Suprapubic skin (tissue), 4 donors: ENCODE measurements around the gene URB1. TPM values are rescaled to one million over a fixed set of nuclear protein-coding genes. Genes with fewer than 3 reads are reported as not detected.

ENCODE experiments used
- DNase-seq, 2 donors: peaks; one replicate each; pipeline ENCODE4 v3.0.0-alpha.2; 2019; ENCODE audit warnings: low spot score in 2 of 2
- H3K27ac ChIP-seq: fragments of 200-600 bp; sonication (generic); one replicate; pipeline ENCODE4 v1.5.1; 2019
- H3K27me3 ChIP-seq: fragments of 200-600 bp; sonication (generic); one replicate; pipeline ENCODE4 v1.5.1; 2019
- H3K36me3 ChIP-seq: fragments of 200-600 bp; sonication (generic); one replicate; pipeline ENCODE4 v1.5.1; 2019
- H3K4me1 ChIP-seq: fragments of 200-600 bp; sonication (generic); one replicate; pipeline ENCODE4 v1.5.1; 2019
- H3K4me3 ChIP-seq: fragments of 200-600 bp; sonication (generic); one replicate; pipeline ENCODE4 v1.5.1; 2019; ENCODE audit warnings: mild to moderate bottlenecking
- H3K9me3 ChIP-seq: fragments of 200-600 bp; sonication (generic); one replicate; pipeline ENCODE4 v1.5.1; 2019
- CTCF ChIP-seq, 2 donors: fragments of 200-600 bp in 1 of 2; fragments of 450-650 bp in 1 of 2; sonication (generic) in 1 of 2; IDR thresholded peaks; one replicate each; pipeline ENCODE4 v1.5.1; 2016 to 2019; ENCODE audit warnings: antibody characterized with exemption in 2 of 2, mild to moderate bottlenecking in 1 of 2, moderate library complexity in 1 of 2
- EP300 ChIP-seq: sonication (generic); formaldehyde crosslinking; IDR thresholded peaks from one replicate; pipeline ENCODE4 v1.6.1; 2017; ENCODE audit warnings: antibody characterized with exemption
- POLR2A ChIP-seq, 2 donors: fragments of 450-650 bp; IDR thresholded peaks; one replicate each; pipeline ENCODE4 v1.6.1; 2017; ENCODE audit warnings: antibody characterized with exemption in 2 of 2, mild to moderate bottlenecking in 2 of 2, moderate library complexity in 2 of 2
- POLR2AphosphoS5 ChIP-seq, 3 donors: sonication (generic); formaldehyde crosslinking; IDR thresholded peaks; one replicate each; pipeline ENCODE4 v1.6.1; 2017; ENCODE audit warnings: antibody characterized with exemption in 3 of 3
- WGBS: methylation state at CpG from one replicate; pipeline ENCODE4 v1.1.5; 2018; 5-methylcytosine and 5-hydroxymethylcytosine counted together
- total RNA-seq, 4 donors: library from RNA; depleted of rRNA; stranded (reverse); fragments of >200 nt; gene quantifications; one replicate each; pipeline ENCODE4 v1.1.0, GENCODE V29; 2016

The URB1 gene
- total RNA-seq, 4 donors from 2014 or later = 23.7 to 49.4 (median 33.0) TPM

GRCh38 chr21:32308696-32309095 is 84.1 kb downstream of the URB1 start:
- peaks cover 33% of the 10 kb centered on the region for H3K36me3 ChIP-seq
- no peak overlapping the region for H3K4me3 ChIP-seq

GRCh38 chr21:32307706-32308105 is 85.1 kb downstream of the URB1 start:
- Histone ChIP-seq H3K27me3 (no peaks in the 10 kb centered on the region), H3K4me3 (no peak overlapping the region), H3K27ac (no peak overlapping the region), H3K36me3 (peaks cover 27% of the 10 kb centered on the region), H3K4me1 (no peaks in the 10 kb centered on the region), H3K9me3 (no peaks in the 10 kb centered on the region)
- peak in 1 of 2 donors; percentile 37 for DNase-seq
- no peak for TF ChIP-seq POLR2A (IDR thresholded peaks at IDR 0.05)
- no peak for TF ChIP-seq EP300
- TF ChIP-seq CTCF (IDR thresholded peaks at IDR 0.05) = no peak
- TF ChIP-seq POLR2AphosphoS5 (IDR thresholded peaks at IDR 0.05) = no peak
- WGBS = 98% methylated on average over 4 of the region's 4 CpGs

More at GRCh38 chr21:32308696-32309095, 84.1 kb downstream of the URB1 start:
- H3K4me1 ChIP-seq = no peaks in the 10 kb centered on the region
- 93% methylated on average over 10 of the region's 10 CpGs for WGBS
- H3K27ac ChIP-seq = no peak overlapping the region
- no peak for DNase-seq
- H3K9me3 ChIP-seq = no peaks in the 10 kb centered on the region
- TF ChIP-seq POLR2AphosphoS5 (IDR thresholded peaks at IDR 0.05) = no peak
- TF ChIP-seq EP300 = no peak
- no peak for TF ChIP-seq CTCF (IDR thresholded peaks at IDR 0.05)
- no peak for TF ChIP-seq POLR2A (IDR thresholded peaks at IDR 0.05)
- H3K27me3 ChIP-seq = no peaks in the 10 kb centered on the region

- 65% methylated on average over 22 of the region's 22 CpGs for WGBS
- Histone ChIP-seq H3K36me3 (peaks cover 16% of the 10 kb centered on the region), H3K4me3 (no peak overlapping the region), H3K27me3 (no peaks in the 10 kb centered on the region), H3K27ac (no peak overlapping the region), H3K9me3 (no peaks in the 10 kb centered on the region), H3K4me1 (no peaks in the 10 kb centered on the region)
- no peak for TF ChIP-seq CTCF (IDR thresholded peaks at IDR 0.05)
- no peak for TF ChIP-seq EP300
- TF ChIP-seq POLR2AphosphoS5 (IDR thresholded peaks at IDR 0.05) = no peak
- no peak for TF ChIP-seq POLR2A (IDR thresholded peaks at IDR 0.05)
- peak in 1 of 2 donors; percentile 59 for DNase-seq
These were observed 86.6 kb downstream of the URB1 start for GRCh38 chr21:32306021-32306780.

GRCh38 chr21:32304998-32305397 is 87.8 kb downstream of the URB1 start:
- no peaks in the 10 kb centered on the region for H3K4me1 ChIP-seq

More at GRCh38 chr21:32304998-32305397, 87.8 kb downstream of the URB1 start:
- Histone ChIP-seq H3K27ac (no peak overlapping the region), H3K4me3 (no peak overlapping the region), H3K9me3 (no peaks in the 10 kb centered on the region), H3K27me3 (no peaks in the 10 kb centered on the region), H3K36me3 (peaks cover 10% of the 10 kb centered on the region)
- TF ChIP-seq CTCF (IDR thresholded peaks at IDR 0.05) = no peak
- TF ChIP-seq POLR2A (IDR thresholded peaks at IDR 0.05) = no peak
- no peak for TF ChIP-seq POLR2AphosphoS5 (IDR thresholded peaks at IDR 0.05)
- no peak for TF ChIP-seq EP300
- peak in 1 of 2 donors; percentile 29 for DNase-seq
- WGBS = 96% methylated on average over 7 of the region's 7 CpGs
